ENCODE measurements around the gene PLXND1. TPM values are rescaled to one million over a fixed set of nuclear protein-coding genes. Genes with fewer than 3 reads are reported as not detected.
A peak's percentile ranks its signal among the peaks of the same experiment; 100 is the strongest.

PLXND1 gene
- total and polyA plus RNA-seq, 2 donors (not counting 1 experiment from before 2014, with no cell fraction given) = 3.3 to 74.4 TPM

GRCh38 chr3:129574206-129574605 is 32.3 kb downstream of the PLXND1 start:
- intact Hi-C loops (cut with micrococcal nuclease) = no loop called here
- no peak for TF ChIP-seq CTCF (IDR thresholded peaks at IDR 0.05)
- no peak for TF ChIP-seq EZH2 (IDR thresholded peaks at IDR 0.05; ENCODE audit: borderline replicate concordance, insufficient read depth, low read depth, low read length, poor library complexity, severe bottlenecking)
- Histone ChIP-seq H3K4me3 (ENCODE audit: control extremely low read depth in 1 of 5, extremely low read depth in 1 of 5, insufficient read depth in 1 of 5, low read depth in 2 of 5, low read length in 4 of 5) (no peak overlapping the region), H3K79me2 (ENCODE audit: control insufficient read depth, insufficient read depth, low read length) (no peaks in the 10 kb centered on the region), H3K27me3 (replicated peaks in 1 of 4; ENCODE audit: control extremely low read depth in 1 of 4, control insufficient read depth in 3 of 4, insufficient read depth in 4 of 4, low read length in 3 of 4) (no peaks in the 10 kb centered on the region), H4K20me1 (ENCODE audit: control insufficient read depth, insufficient read depth, low read length, poor library complexity, severe bottlenecking) (no peaks in the 10 kb centered on the region), H2AFZ (ENCODE audit: insufficient read depth, low read depth, low read length, poor library complexity, severe bottlenecking) (no peak overlapping the region), H3K4me2 (replicated peaks; ENCODE audit: low read depth, low read length, poor library complexity, severe bottlenecking) (peak overlapping the region; percentile 82), H3K4me1 (ENCODE audit: control insufficient read depth in 2 of 2, insufficient read depth in 2 of 2, low read length in 2 of 2) (peaks cover 50 to 55% of the 10 kb centered on the region in 2 donors), H3K9me3 (ENCODE audit: control extremely low read depth in 1 of 3, control insufficient read depth in 2 of 3, insufficient read depth in 1 of 3, low read length in 2 of 3) (no peaks in the 10 kb centered on the region), H3K9ac (ENCODE audit: low read length) (no peak overlapping the region), H3K27ac (ENCODE audit: low read length in 2 of 2) (no peak overlapping the region), H3K36me3 (replicated peaks in 1 of 2; ENCODE audit: control extremely low read depth in 1 of 2, control insufficient read depth in 1 of 2, extremely low read depth in 1 of 2, insufficient read depth in 2 of 2, low read length in 1 of 2) (no peaks in the 10 kb centered on the region)
- 92% methylated on average over 23 of the region's 24 CpGs for WGBS (ENCODE audit: insufficient coverage)
- Mint-ChIP-seq H3K27ac (peak overlapping the region; percentile 98), H3K27me3 (no peaks in the 10 kb centered on the region), H3K4me1 (peaks cover 63% of the 10 kb centered on the region), H3K4me3 (no peak overlapping the region), H3K9me3 (ENCODE audit: insufficient read depth) (no peaks in the 10 kb centered on the region)
- ATAC-seq (ENCODE audit: low read depth) = no peak
- no peak for DNase-seq
- ChIA-PET CTCF (no interaction called here), POLR2A (interaction anchor here (0.7 kb wide), 1 partner anchor 341 kb away, joined by 3 read pairs; no protein-coding TSS in a partner anchor)

GRCh38 chr3:129573493-129573892 is 33.0 kb downstream of the PLXND1 start:
- no peak for DNase-seq
- peaks cover 44 to 48% of the 10 kb centered on the region in 2 donors for H3K4me1 ChIP-seq (ENCODE audit: control insufficient read depth in 2 of 2, insufficient read depth in 2 of 2, low read length in 2 of 2)

More at GRCh38 chr3:129573493-129573892, 33.0 kb downstream of the PLXND1 start:
- no peak overlapping the region for H3K4me3 ChIP-seq (ENCODE audit: control extremely low read depth in 1 of 5, extremely low read depth in 1 of 5, insufficient read depth in 1 of 5, low read depth in 2 of 5, low read length in 4 of 5)
- no peak overlapping the region for H3K9ac ChIP-seq (ENCODE audit: low read length)
- no peak for TF ChIP-seq EZH2 (IDR thresholded peaks at IDR 0.05; ENCODE audit: borderline replicate concordance, insufficient read depth, low read depth, low read length, poor library complexity, severe bottlenecking)
- no peak for TF ChIP-seq CTCF (IDR thresholded peaks at IDR 0.05)
- intact Hi-C loops (cut with micrococcal nuclease) = no loop called here
- no peaks in the 10 kb centered on the region for H3K27me3 Mint-ChIP-seq
- POLR2A ChIA-PET = no interaction called here
- CTCF ChIA-PET = no interaction called here
- no peaks in the 10 kb centered on the region for H3K9me3 ChIP-seq (ENCODE audit: control extremely low read depth in 1 of 3, control insufficient read depth in 2 of 3, insufficient read depth in 1 of 3, low read length in 2 of 3)
- H3K4me1 Mint-ChIP-seq = peaks cover 58% of the 10 kb centered on the region
- no peaks in the 10 kb centered on the region for H3K79me2 ChIP-seq (ENCODE audit: control insufficient read depth, insufficient read depth, low read length)
- no peaks in the 10 kb centered on the region for H4K20me1 ChIP-seq (ENCODE audit: control insufficient read depth, insufficient read depth, low read length, poor library complexity, severe bottlenecking)
- H3K36me3 ChIP-seq (replicated peaks in 1 of 2; ENCODE audit: control extremely low read depth in 1 of 2, control insufficient read depth in 1 of 2, extremely low read depth in 1 of 2, insufficient read depth in 2 of 2, low read length in 1 of 2) = no peaks in the 10 kb centered on the region
- no peak for ATAC-seq (ENCODE audit: low read depth)
- H3K4me2 ChIP-seq (replicated peaks; ENCODE audit: low read depth, low read length, poor library complexity, severe bottlenecking) = no peak overlapping the region
- no peaks in the 10 kb centered on the region for H3K9me3 Mint-ChIP-seq (ENCODE audit: insufficient read depth)
- peak overlapping the region; percentile 56 for H3K27ac Mint-ChIP-seq
- no peaks in the 10 kb centered on the region for H3K27me3 ChIP-seq (replicated peaks in 1 of 4; ENCODE audit: control extremely low read depth in 1 of 4, control insufficient read depth in 3 of 4, insufficient read depth in 4 of 4, low read length in 3 of 4)
- no peak overlapping the region for H3K4me3 Mint-ChIP-seq
- no peak overlapping the region for H2AFZ ChIP-seq (ENCODE audit: insufficient read depth, low read depth, low read length, poor library complexity, severe bottlenecking)
- H3K27ac ChIP-seq (ENCODE audit: low read length in 2 of 2) = no peak overlapping the region
- 97% methylated on average over 13 of the region's 14 CpGs for WGBS (ENCODE audit: insufficient coverage)
